K562 (cell line): ENCODE results near the gene B4GALT4. TPM values are rescaled to one million over a fixed set of nuclear protein-coding genes. Genes with fewer than 3 reads are reported as not detected.

ENCODE experiments used
- ATAC-seq: fragments of 200-7000 bp; cut with Tn5 transposase; 3 replicates; pipeline ENCODE4 v1.9.1; 2020; ENCODE audit warnings: moderate library complexity
- BruUV-seq: library from RNA; stranded (reverse); fragments of 400-500 nt; replicated peaks from 2 replicates; lab custom pipeline; 2021; lab: Mats Ljungman, UMichigan
- CTCF ChIA-PET: fragments of 300-600 bp; formaldehyde crosslinking; extraction: SDS; loops from one replicate; lab custom pipeline; 2021; ENCODE audit warnings: low intra/inter-chr PET ratio; lab: Yijun Ruan, JAX
- POLR2A ChIA-PET: fragments of 300-600, 350-650 bp; sonication (Branson Sonifier 250); formaldehyde crosslinking; extraction: SDS; loops from one replicate; lab custom pipeline; 2021; ENCODE audit warnings: antibody characterized with exemption, inconsistent platforms; lab: Yijun Ruan, JAX
- DNase-seq, 4 experiments: peaks; one replicate each; pipeline versions ENCODE4 v3.0.0 to v3.0.0-alpha.2; 2011 to 2018; ENCODE audit warnings: low spot score in 3 of 4, mixed read lengths in 3 of 4; ENCODE audit errors: extremely low read depth in 1 of 4
- FAIRE-seq: peaks from 2 replicates; lab custom pipeline; 2011; peaks lifted over from hg19 to GRCh38; lab: Jason Lieb, UNC
- H2AFZ ChIP-seq: 2 replicates; pipeline ENCODE4 v1.6.0; 2011; ENCODE audit warnings: low read depth, low read length, control low read depth, inconsistent platforms
- H3K27ac ChIP-seq: fragments of 200-600 bp; 3 replicates; pipeline ENCODE4 v1.8.0; 2011; ENCODE audit warnings: low read depth, mild to moderate bottlenecking, control low read depth, inconsistent platforms, low read length, moderate library complexity, mixed read lengths; ENCODE audit errors: extremely low read depth
- H3K27me3 ChIP-seq, 2 experiments: fragments of 300-600 bp in 1 of 2; 2 replicates in 1 of 2; 3 replicates in 1 of 2; pipeline versions ENCODE4 v1.6.0 to v1.8.0; 2011; ENCODE audit warnings: inconsistent platforms in 2 of 2, low read length in 2 of 2, mild to moderate bottlenecking in 1 of 2, mixed read lengths in 1 of 2, moderate library complexity in 1 of 2; ENCODE audit not compliant: control insufficient read depth in 2 of 2, insufficient read depth in 2 of 2
- H3K36me3 ChIP-seq: fragments of 300-600 bp; 3 replicates; pipeline ENCODE4 v1.8.0; 2011; ENCODE audit warnings: mild to moderate bottlenecking, low read length, inconsistent platforms; ENCODE audit not compliant: control insufficient read depth, insufficient read depth
- H3K4me1 ChIP-seq, 2 experiments: fragments of 200-600 bp in 1 of 2; replicated peaks in 1 of 2; 2 replicates in 1 of 2; 3 replicates in 1 of 2; pipeline versions ENCODE4 v1.5.1 to v1.8.0; 2011; ENCODE audit warnings: inconsistent platforms in 2 of 2, low read length in 2 of 2, mild to moderate bottlenecking in 1 of 2, mixed read lengths in 1 of 2, moderate library complexity in 1 of 2; ENCODE audit not compliant: control insufficient read depth in 2 of 2, insufficient read depth in 2 of 2
- H3K4me2 ChIP-seq: 2 replicates; pipeline ENCODE4 v1.6.1; 2011; ENCODE audit warnings: low read length, control low read depth, inconsistent platforms, mixed read lengths; ENCODE audit not compliant: insufficient read depth
- H3K4me3 ChIP-seq: fragments of 200-600 bp; sonication (generic), shearing (Covaris generic); 2 replicates; pipeline ENCODE4 v1.5.1; 2016; ENCODE audit warnings: control low read depth, inconsistent platforms
- H3K79me2 ChIP-seq: fragments of 200-600 bp; 3 replicates; pipeline ENCODE4 v1.8.0; 2011; ENCODE audit warnings: low read length, inconsistent platforms; ENCODE audit not compliant: control insufficient read depth, insufficient read depth
- H3K9ac ChIP-seq, 2 experiments: 2 replicates each; pipeline versions ENCODE4 v1.6.0 to v1.6.1; 2011; ENCODE audit warnings: low read depth in 2 of 2, low read length in 2 of 2, control low read depth in 1 of 2, inconsistent platforms in 1 of 2, mild to moderate bottlenecking in 1 of 2, mixed read lengths in 1 of 2; ENCODE audit not compliant: insufficient read depth in 1 of 2
- H3K9me1 ChIP-seq: one replicate; pipeline ENCODE4 v1.6.0; 2011; ENCODE audit warnings: inconsistent platforms, mild to moderate bottlenecking, low read length, moderate library complexity; ENCODE audit not compliant: control insufficient read depth, insufficient read depth
- H3K9me3 ChIP-seq: replicated peaks from 2 replicates; pipeline ENCODE4 v1.5.1; 2011; ENCODE audit warnings: low read depth, low read length, inconsistent platforms; ENCODE audit not compliant: control insufficient read depth, insufficient read depth
- H4K20me1 ChIP-seq: replicated peaks from 2 replicates; pipeline ENCODE4 v1.6.1; 2011; ENCODE audit warnings: low read length, inconsistent platforms, mixed read lengths; ENCODE audit not compliant: control insufficient read depth, insufficient read depth
- KAT8 ChIP-seq: fragments of 450-650 bp; IDR thresholded peaks from 2 replicates; pipeline ENCODE4 v1.6.1; 2016; ENCODE audit warnings: low read depth, mild to moderate bottlenecking
- KDM4B ChIP-seq, 2 experiments: fragments of 450-650 bp in 1 of 2; sonication (generic) in 1 of 2; IDR thresholded peaks; 2 replicates each; pipeline ENCODE4 v1.6.1; 2016 to 2017; ENCODE audit warnings: borderline replicate concordance in 2 of 2, antibody characterized with exemption in 1 of 2, low read depth in 1 of 2, mild to moderate bottlenecking in 1 of 2
- LCOR ChIP-seq: sonication (generic); formaldehyde crosslinking; IDR thresholded peaks from 2 replicates; pipeline ENCODE4 v1.8.0; 2022; ENCODE audit warnings: mild to moderate bottlenecking, missing genetic modification reagents
- MAFK ChIP-seq: IDR thresholded peaks from 2 replicates; pipeline ENCODE4 v1.6.1; 2011; ENCODE audit warnings: low read length, improper control_type of control experiment
- MEF2D ChIP-seq: conservative IDR thresholded peaks from 2 replicates; pipeline ENCODE4 v1.6.1; 2016; ENCODE audit warnings: low read depth, missing genetic modification characterization, missing compliant biosample characterization
- NELFE ChIP-seq: IDR thresholded peaks from 2 replicates; pipeline ENCODE4 v1.6.1; 2011; ENCODE audit warnings: mild to moderate bottlenecking; ENCODE audit not compliant: insufficient read depth, insufficient read length
- NR2F6 ChIP-seq: fragments of 450-650 bp; formaldehyde crosslinking; IDR thresholded peaks from 2 replicates; pipeline ENCODE4 v1.4.0; 2020; ENCODE audit warnings: mild to moderate bottlenecking
- PTBP1 ChIP-seq: fragments of 200-400 bp; formaldehyde crosslinking; IDR thresholded peaks from 2 replicates; pipeline ENCODE4 v1.6.1; 2017; ENCODE audit warnings: low read depth, low read length
- PTRF ChIP-seq: fragments of 450-650 bp; IDR thresholded peaks from 2 replicates; pipeline ENCODE4 v1.6.1; 2016; ENCODE audit warnings: mild to moderate bottlenecking, missing genetic modification characterization, missing compliant biosample characterization
- RAD51 ChIP-seq: fragments of 450-650 bp; IDR thresholded peaks from 2 replicates; pipeline ENCODE4 v1.7.1; 2016; ENCODE audit warnings: low read depth, mild to moderate bottlenecking, borderline replicate concordance
- RFX1 ChIP-seq: fragments of 450-650 bp; IDR thresholded peaks from 2 replicates; pipeline ENCODE4 v1.6.1; 2016; ENCODE audit warnings: mild to moderate bottlenecking, moderate library complexity
- SREBF2 ChIP-seq: sonication (generic); formaldehyde crosslinking; IDR thresholded peaks from 2 replicates; pipeline ENCODE4 v1.4.0; 2020; ENCODE audit warnings: mild to moderate bottlenecking, missing genetic modification reagents
- ZNF274 ChIP-seq: IDR thresholded peaks from 2 replicates; pipeline ENCODE4 v1.6.1; 2011; ENCODE audit warnings: low read depth, mild to moderate bottlenecking, low read length, moderate library complexity, borderline replicate concordance
- ZNF395 ChIP-seq: fragments of 200-800 bp; sonication (Bioruptor generic); IDR thresholded peaks from 2 replicates; pipeline ENCODE4 v1.6.1; 2017; ENCODE audit warnings: missing genetic modification characterization, missing compliant biosample characterization
- WGBS: fragments of 100-300 bp; shearing (Covaris generic); methylation state at CpG from one replicate; pipeline ENCODE4 v1.1.6; 2016; ENCODE audit warnings: low coverage, mixed read lengths; ENCODE audit not compliant: insufficient coverage; ENCODE audit errors: missing lambda C conversion rate; 5-methylcytosine and 5-hydroxymethylcytosine counted together
- in situ Hi-C: fragments of 300-500 bp; cut with MboI; formaldehyde crosslinking; loops from 4 replicates; pipeline ENCODE4 v1.15.0; 2018; ENCODE audit warnings: inconsistent platforms, mixed read lengths
- intact Hi-C: fragments of 100-400 bp; cut with micrococcal nuclease; formaldehyde crosslinking; loops from 2 replicates; pipeline ENCODE4 v1.14.2; 2022
- polyA plus RNA-seq, 8 experiments: library from polyadenylated mRNA; depleted of rRNA in 4 of 8; stranded (reverse) in 5 of 8; unstranded in 3 of 8; fragments of >200 nt; fragmentation: Nextera tagmentation in 2 of 8; fragmentation: Illumina TruSeq in 1 of 8; extraction: Ambion mirVana in 2 of 8; extraction: Trizol in 1 of 8; gene quantifications; 2 replicates each; pipeline versions ENCODE4 v1.2.1 to v1.2.3, GENCODE V29; 2011 to 2014; ENCODE audit warnings: inconsistent platforms in 1 of 8, missing spikeins in 1 of 8
- total RNA-seq, 7 experiments: library from RNA; depleted of rRNA in 6 of 7; stranded (reverse); fragments of >200 nt in 6 of 7; fragmentation: Illumina TruSeq in 2 of 7; extraction: Trizol in 2 of 7; gene quantifications; 2 replicates each; pipeline versions ENCODE4 v1.2.1 to v1.2.3, GENCODE V29; 2011 to 2021; ENCODE audit warnings: low replicate concordance in 1 of 7
- TF ChIP-seq, protein P1 (sequence below): fragments of 250-450 bp; sonication (Bioruptor Pico); IDR thresholded peaks from 2 replicates; pipeline ENCODE4 v1.8.0; 2021; ENCODE audit warnings: moderate library complexity, mild to moderate bottlenecking, inconsistent platforms
- TF ChIP-seq, protein P2 (sequence below): fragments of 450-650 bp; formaldehyde crosslinking; IDR thresholded peaks from 2 replicates; pipeline ENCODE4 v1.4.0; 2020; ENCODE audit warnings: mild to moderate bottlenecking, moderate library complexity

The B4GALT4 gene
- total and polyA plus RNA-seq, 9 of the 15 experiments (the other 6 are each of a cell fraction or from before 2014, with no cell fraction given), result 8.2 to 17.8 (median 12.2) TPM

DNA sequence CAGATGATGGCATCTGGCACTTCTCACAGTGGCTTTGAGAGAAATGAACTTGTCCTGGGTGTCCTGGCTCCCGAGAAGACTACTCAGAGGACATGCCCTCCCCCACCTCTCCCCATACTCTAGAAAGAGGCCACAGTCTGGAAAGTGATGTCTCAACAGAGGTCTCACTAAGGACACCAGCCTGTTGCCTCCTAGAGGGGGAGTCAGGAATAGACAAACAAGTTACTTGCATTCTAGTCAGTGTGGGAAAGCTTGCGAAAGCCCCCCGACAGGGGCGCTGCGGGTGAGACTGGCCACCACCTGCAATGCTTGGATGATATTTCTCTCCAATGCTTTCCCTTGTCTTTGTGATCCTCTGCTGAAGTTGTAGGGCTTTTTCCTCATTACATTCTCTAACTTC, 17.2 kb downstream of the B4GALT4 start:
- TF ChIP-seq RAD51 (no peak), KDM4B (IDR thresholded peaks at IDR 0.05; ENCODE audit: borderline replicate concordance in 2 of 2, low read depth in 1 of 2) (no peak), PTRF (no peak), NR2F6 (CRISPR knock-in tag) (no peak), LCOR (CRISPR knock-in tag) (no peak), RFX1 (no peak), MAFK (no peak), PTBP1 (no peak), NELFE (no peak), KAT8 (no peak), SREBF2 (CRISPR knock-in tag) (no peak), ZNF395 (CRISPR knock-in tag) (no peak), ZNF274 (no peak), MEF2D (tag) (no peak)
- TF ChIP-seq, protein P1, sequence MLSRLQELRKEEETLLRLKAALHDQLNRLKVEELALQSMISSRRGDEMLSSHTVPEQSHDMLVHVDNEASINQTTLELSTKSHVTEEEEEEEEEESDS (CRISPR knock-in tag), result no peak
- TF ChIP-seq, protein P2, sequence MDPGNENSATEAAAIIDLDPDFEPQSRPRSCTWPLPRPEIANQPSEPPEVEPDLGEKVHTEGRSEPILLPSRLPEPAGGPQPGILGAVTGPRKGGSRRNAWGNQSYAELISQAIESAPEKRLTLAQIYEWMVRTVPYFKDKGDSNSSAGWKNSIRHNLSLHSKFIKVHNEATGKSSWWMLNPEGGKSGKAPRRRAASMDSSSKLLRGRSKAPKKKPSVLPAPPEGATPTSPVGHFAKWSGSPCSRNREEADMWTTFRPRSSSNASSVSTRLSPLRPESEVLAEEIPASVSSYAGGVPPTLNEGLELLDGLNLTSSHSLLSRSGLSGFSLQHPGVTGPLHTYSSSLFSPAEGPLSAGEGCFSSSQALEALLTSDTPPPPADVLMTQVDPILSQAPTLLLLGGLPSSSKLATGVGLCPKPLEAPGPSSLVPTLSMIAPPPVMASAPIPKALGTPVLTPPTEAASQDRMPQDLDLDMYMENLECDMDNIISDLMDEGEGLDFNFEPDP, result no peak
- Histone ChIP-seq H3K36me3 (peaks cover 38% of the 10 kb centered on the region; the same call in 2 of the 3 replicates), H3K79me2 (no peaks in the 10 kb centered on the region), H3K9me3 (no peaks in the 10 kb centered on the region), H3K9ac (no peak overlapping the region), H3K4me1 (no peaks in the 10 kb centered on the region; a peak in 1 of 5 replicates), H3K4me2 (no peak overlapping the region), H3K9me1 (no peaks in the 10 kb centered on the region), H4K20me1 (no peaks in the 10 kb centered on the region; the same call in 1 of the 2 replicates), H3K27ac (no peak overlapping the region), H2AFZ (no peak overlapping the region), H3K27me3 (no peaks in the 10 kb centered on the region), H3K4me3 (no peak overlapping the region)
- intact Hi-C loops (no loop called here), in situ Hi-C loops (no loop called here)
- DNase-seq, result no peak
- ATAC-seq, result no peak
- no peak for FAIRE-seq
- ChIA-PET POLR2A (interaction anchor here (0.6 kb wide), 1 partner anchor 801 kb away, joined by 3 read pairs; no protein-coding TSS in a partner anchor), CTCF (no interaction called here)
- 95% methylated on average over 5 of the region's 5 CpGs for WGBS
- no TSS peak for BruUV-seq
